ENCODE results near the gene UFM1. TPM values are rescaled to one million over a fixed set of nuclear protein-coding genes. Genes with fewer than 3 reads are reported as not detected.

The UFM1 gene
- total and polyA plus RNA-seq, 9 of the 15 experiments (the other 6 are each of a cell fraction or from before 2014, with no cell fraction given) = 26.3 to 58.5 (median 36.1) TPM

GRCh38 chr13:38401276-38401675 is 51.6 kb downstream of the UFM1 start (continued):
- TF ChIP-seq SP2 (IDR thresholded peaks at IDR 0.05; ENCODE audit: extremely low read depth, low read depth, low read length, poor library complexity, severe bottlenecking) (no peak), SIN3A (IDR thresholded peaks at IDR 0.05; ENCODE audit: borderline replicate concordance in 2 of 2, control insufficient read depth in 1 of 2, low read depth in 2 of 2, low read length in 2 of 2) (no peak), ATF6 (CRISPR knock-in tag; IDR thresholded peaks at IDR 0.05) (no peak), RBM22 (IDR thresholded peaks at IDR 0.05; ENCODE audit: low read depth, low read length, poor library complexity, severe bottlenecking) (no peak), ETV5 (CRISPR knock-in tag; IDR thresholded peaks at IDR 0.05; ENCODE audit: low read depth) (no peak), E2F3 (CRISPR knock-in tag; IDR thresholded peaks at IDR 0.05) (no peak), FIP1L1 (IDR thresholded peaks at IDR 0.05; ENCODE audit: low read depth, low read length, poor library complexity, severe bottlenecking) (no peak)

DNA sequence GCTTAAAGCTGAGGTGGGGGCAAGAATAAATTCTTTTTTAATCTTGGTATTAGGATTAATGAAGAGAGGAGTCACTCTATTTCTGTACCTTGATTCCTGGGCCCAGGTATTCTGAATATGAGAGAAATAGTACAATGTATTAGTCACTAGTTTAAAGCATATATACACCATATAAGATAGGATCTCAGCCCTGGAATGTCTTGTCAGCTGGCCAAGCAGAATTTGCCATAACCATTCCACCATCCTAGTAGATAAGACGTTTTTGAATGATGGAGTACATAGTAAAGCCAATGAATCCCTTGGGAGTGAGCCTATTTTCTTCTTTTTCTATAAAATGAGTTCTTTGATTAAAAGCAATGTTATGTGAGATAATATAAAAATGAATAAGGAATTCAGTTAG is 55.6 kb downstream of the UFM1 start:
- H3K27ac ChIP-seq (ENCODE audit: extremely low read depth, low read depth, low read length) = no peak overlapping the region
- ChIA-PET CTCF (ENCODE audit: low intra/inter-chr PET ratio) (no interaction called here), POLR2A (no interaction called here)
- H3K4me2 ChIP-seq (ENCODE audit: insufficient read depth, low read length) = no peak overlapping the region
- FAIRE-seq (no peak), ATAC-seq (no peak), DNase-seq (ENCODE audit: extremely low read depth in 1 of 4, low spot score in 3 of 4) (no peak)
- no peaks in the 10 kb centered on the region for H3K9me1 ChIP-seq (ENCODE audit: control insufficient read depth, insufficient read depth, low read length)
- 0% methylated on average over 1 of the region's 1 CpG for WGBS (ENCODE audit: insufficient coverage, low coverage, missing lambda C conversion rate)
- no peaks in the 10 kb centered on the region for H4K20me1 ChIP-seq (replicated peaks; ENCODE audit: control insufficient read depth, insufficient read depth, low read length)
- no TSS peak for BruUV-seq (replicated peaks)
- intact Hi-C loops (cut with micrococcal nuclease) (no loop called here), in situ Hi-C loops (cut with MboI) (no loop called here)
- no peaks in the 10 kb centered on the region for H3K79me2 ChIP-seq (ENCODE audit: control insufficient read depth, insufficient read depth, low read length)
- H2AFZ ChIP-seq (ENCODE audit: low read depth, low read length) = no peak overlapping the region
- no peaks in the 10 kb centered on the region for H3K36me3 ChIP-seq (ENCODE audit: control insufficient read depth, insufficient read depth, low read length)
- TF ChIP-seq PML (IDR thresholded peaks at IDR 0.05; ENCODE audit: low read length) = no peak
- TF ChIP-seq, protein P1, sequence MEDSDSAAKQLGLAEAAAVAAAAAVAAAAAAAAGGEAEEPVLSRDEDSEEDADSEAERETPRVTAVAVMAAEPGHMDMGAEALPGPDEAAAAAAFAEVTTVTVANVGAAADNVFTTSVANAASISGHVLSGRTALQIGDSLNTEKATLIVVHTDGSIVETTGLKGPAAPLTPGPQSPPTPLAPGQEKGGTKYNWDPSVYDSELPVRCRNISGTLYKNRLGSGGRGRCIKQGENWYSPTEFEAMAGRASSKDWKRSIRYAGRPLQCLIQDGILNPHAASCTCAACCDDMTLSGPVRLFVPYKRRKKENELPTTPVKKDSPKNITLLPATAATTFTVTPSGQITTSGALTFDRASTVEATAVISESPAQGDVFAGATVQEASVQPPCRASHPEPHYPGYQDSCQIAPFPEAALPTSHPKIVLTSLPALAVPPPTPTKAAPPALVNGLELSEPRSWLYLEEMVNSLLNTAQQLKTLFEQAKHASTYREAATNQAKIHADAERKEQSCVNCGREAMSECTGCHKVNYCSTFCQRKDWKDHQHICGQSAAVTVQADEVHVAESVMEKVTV (CRISPR knock-in tag; IDR thresholded peaks at IDR 0.05) = no peak
- no peak for TF ChIP-seq SAP30 (IDR thresholded peaks at IDR 0.05; ENCODE audit: borderline replicate concordance, insufficient read depth, low read depth, low read length, poor library complexity, severe bottlenecking)
- no peak for TF ChIP-seq DACH1 (IDR thresholded peaks at IDR 0.05; ENCODE audit: partially characterized antibody)
- H3K4me1 ChIP-seq (replicated peaks in 1 of 2; ENCODE audit: control insufficient read depth in 2 of 2, insufficient read depth in 2 of 2, low read length in 2 of 2) = no peaks in the 10 kb centered on the region
- no peak overlapping the region for H3K9ac ChIP-seq (ENCODE audit: insufficient read depth in 1 of 2, low read depth in 2 of 2, low read length in 2 of 2)
- H3K4me3 ChIP-seq = no peak overlapping the region
- H3K27me3 ChIP-seq (ENCODE audit: control insufficient read depth in 2 of 2, insufficient read depth in 2 of 2, low read length in 2 of 2) = no peaks in the 10 kb centered on the region
- H3K9me3 ChIP-seq (replicated peaks; ENCODE audit: control insufficient read depth, insufficient read depth, low read depth, low read length) = no peaks in the 10 kb centered on the region
